ENCODE results near the gene CDC26. TPM values are rescaled to one million over a fixed set of nuclear protein-coding genes. Genes with fewer than 3 reads are reported as not detected.

The CDC26 gene
- total and polyA plus RNA-seq, 10 of the 15 experiments (the other 5 are each of a cell fraction or from before 2014, with no cell fraction given), result 28.2 to 156 (median 61.5) TPM

- Histone ChIP-seq H3K9me3 (replicated peaks; ENCODE audit: control insufficient read depth, insufficient read depth, low read length) (no peaks in the 10 kb centered on the region), H3K4me3 (no peak overlapping the region), H3K4me1 (ENCODE audit: control insufficient read depth, insufficient read depth, low read length) (no peaks in the 10 kb centered on the region), H3K27me3 (replicated peaks in 1 of 2; ENCODE audit: control insufficient read depth in 2 of 2, insufficient read depth in 2 of 2, low read length in 1 of 2) (peaks cover 0 to 3% of the 10 kb centered on the region in 2 experiments; a peak in 1 of 4 replicates), H4K20me1 (ENCODE audit: control insufficient read depth, insufficient read depth) (no peaks in the 10 kb centered on the region), H3K36me3 (ENCODE audit: control insufficient read depth in 2 of 2, insufficient read depth in 2 of 2, low read length in 1 of 2) (no peaks in the 10 kb centered on the region), H3K4me2 (ENCODE audit: control insufficient read depth, insufficient read depth) (no peak overlapping the region), H3K27ac (ENCODE audit: control insufficient read depth, insufficient read depth) (no peak overlapping the region), H2AFZ (ENCODE audit: control insufficient read depth, low read depth, low read length) (no peak overlapping the region), H3K9ac (ENCODE audit: control insufficient read depth, insufficient read depth, low read length) (no peak overlapping the region), H3K79me2 (ENCODE audit: control insufficient read depth, insufficient read depth, low read length) (no peaks in the 10 kb centered on the region)
- DNase-seq (ENCODE audit: low read depth, low spot score) (no peak), FAIRE-seq (no peak), ATAC-seq (no peak)
- ChIA-PET POLR2A (no interaction called here), CTCF (no interaction called here), RAD21 (ENCODE audit: unreplicated experiment) (no interaction called here), SMC1A (ENCODE audit: uncharacterized antibody, unreplicated experiment) (no interaction called here)
- WGBS (ENCODE audit: insufficient coverage, insufficient replicate concordance, low lambda C conversion rate, missing lambda C conversion rate), result 38% methylated on average over 6 of the region's 6 CpGs
- no TSS peak for BruUV-seq (replicated peaks)
- intact Hi-C loops (cut with micrococcal nuclease; ENCODE audit: unreplicated experiment), result no loop called here
- TF ChIP-seq EZH2 (IDR thresholded peaks at IDR 0.05; ENCODE audit: borderline replicate concordance, control insufficient read depth, low read depth, low read length) (no peak), EP300 (IDR thresholded peaks at IDR 0.05; ENCODE audit: borderline replicate concordance in 1 of 2, control insufficient read depth in 1 of 2, low read depth in 2 of 2, low read length in 2 of 2) (no peak), LARP7 (IDR thresholded peaks at IDR 0.05) (no peak), BMI1 (IDR thresholded peaks at IDR 0.05; ENCODE audit: borderline replicate concordance) (no peak), MEF2A (IDR thresholded peaks at IDR 0.05; ENCODE audit: insufficient read depth, low read depth, low read length) (no peak), BRCA1 (IDR thresholded peaks at IDR 0.05; ENCODE audit: low read depth, low read length) (no peak), BCL11A (IDR thresholded peaks at IDR 0.05; ENCODE audit: low read depth, low read length) (no peak), ZNF687 (IDR thresholded peaks at IDR 0.05) (no peak), MTA3 (IDR thresholded peaks at IDR 0.05; ENCODE audit: borderline replicate concordance, low read length) (no peak), HDAC2 (IDR thresholded peaks at IDR 0.05) (no peak), SIX5 (IDR thresholded peaks at IDR 0.05; ENCODE audit: low read depth, low read length, severe bottlenecking) (no peak), ELK1 (IDR thresholded peaks at IDR 0.05; ENCODE audit: low read depth, low read length) (no peak), E4F1 (IDR thresholded peaks at IDR 0.05; ENCODE audit: borderline replicate concordance, partially characterized antibody) (no peak), IRF5 (IDR thresholded peaks at IDR 0.05; ENCODE audit: borderline replicate concordance) (no peak), ZNF217 (IDR thresholded peaks at IDR 0.05) (no peak), JUND (IDR thresholded peaks at IDR 0.05; ENCODE audit: low read depth, low read length) (no peak)
- in situ Hi-C loops (cut with MboI), result no loop called here
Observed at GRCh38 chr9:113322671-113323070, 47.3 kb upstream of the CDC26 start.

All from GM12878 (cell line).